ENCODE results near the gene EVL. TPM values are rescaled to one million over a fixed set of nuclear protein-coding genes. Genes with fewer than 3 reads are reported as not detected.

Gene EVL
- total RNA-seq, 1 experiment from 2014 or later: 31.5 TPM

DNA sequence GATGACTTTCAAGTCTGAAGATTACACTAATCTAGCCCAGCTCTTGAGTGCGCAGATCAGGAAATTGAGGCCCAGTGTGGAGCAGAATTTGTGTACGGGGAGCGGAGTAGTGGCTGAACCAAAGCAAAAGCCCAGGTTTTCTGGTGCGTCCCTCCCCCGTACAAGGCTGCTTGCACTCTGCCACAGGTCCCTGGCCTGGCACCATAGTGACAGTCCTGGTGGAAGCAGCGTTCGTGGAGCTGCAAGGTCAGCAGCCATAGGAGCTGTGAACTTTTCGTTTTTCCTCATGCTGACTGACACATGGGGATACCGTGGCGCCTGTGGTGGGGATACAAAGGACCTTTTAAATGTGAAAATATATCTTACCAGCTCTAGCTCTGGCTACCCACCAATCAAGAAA lies 1.7 kb downstream of the EVL start:
- DNase-seq: no peak

DNA sequence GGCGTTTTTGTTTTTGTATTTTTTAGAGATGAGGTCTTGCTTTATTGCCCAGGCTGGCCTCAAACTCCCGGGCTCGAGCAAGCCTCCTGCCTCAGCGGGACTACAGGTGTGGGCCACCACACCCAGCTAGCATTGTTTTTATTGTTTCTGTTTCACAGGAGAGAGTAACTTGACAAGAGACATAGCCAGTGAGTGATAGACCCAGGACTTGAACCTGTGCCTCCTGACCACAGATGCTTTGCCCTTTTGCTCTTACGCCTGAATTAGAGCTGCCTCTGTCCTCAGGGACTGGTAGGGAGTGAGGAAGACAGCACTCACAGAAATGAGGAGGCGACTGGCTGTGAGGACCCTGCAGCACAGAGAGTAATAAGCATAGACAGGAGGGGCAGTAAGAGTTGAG lies 2.3 kb downstream of the EVL start:
- no peak for DNase-seq
- no peaks in the 10 kb centered on the region for H3K27me3 ChIP-seq
- H3K36me3 ChIP-seq: no peaks in the 10 kb centered on the region
- no peak overlapping the region for H3K4me3 ChIP-seq
- peaks cover 9% of the 10 kb centered on the region for H3K4me1 ChIP-seq
- H3K9me3 ChIP-seq (replicated peaks): no peaks in the 10 kb centered on the region
- H3K27ac ChIP-seq: no peak overlapping the region

More for the DNA sequence above, 1.7 kb downstream of the EVL start:
- no peak overlapping the region for H3K4me3 ChIP-seq
- H3K4me1 ChIP-seq: peaks cover 9% of the 10 kb centered on the region
- H3K9me3 ChIP-seq (replicated peaks): no peaks in the 10 kb centered on the region
- H3K27ac ChIP-seq: no peak overlapping the region
- H3K27me3 ChIP-seq: no peaks in the 10 kb centered on the region
- no peaks in the 10 kb centered on the region for H3K36me3 ChIP-seq

DNA sequence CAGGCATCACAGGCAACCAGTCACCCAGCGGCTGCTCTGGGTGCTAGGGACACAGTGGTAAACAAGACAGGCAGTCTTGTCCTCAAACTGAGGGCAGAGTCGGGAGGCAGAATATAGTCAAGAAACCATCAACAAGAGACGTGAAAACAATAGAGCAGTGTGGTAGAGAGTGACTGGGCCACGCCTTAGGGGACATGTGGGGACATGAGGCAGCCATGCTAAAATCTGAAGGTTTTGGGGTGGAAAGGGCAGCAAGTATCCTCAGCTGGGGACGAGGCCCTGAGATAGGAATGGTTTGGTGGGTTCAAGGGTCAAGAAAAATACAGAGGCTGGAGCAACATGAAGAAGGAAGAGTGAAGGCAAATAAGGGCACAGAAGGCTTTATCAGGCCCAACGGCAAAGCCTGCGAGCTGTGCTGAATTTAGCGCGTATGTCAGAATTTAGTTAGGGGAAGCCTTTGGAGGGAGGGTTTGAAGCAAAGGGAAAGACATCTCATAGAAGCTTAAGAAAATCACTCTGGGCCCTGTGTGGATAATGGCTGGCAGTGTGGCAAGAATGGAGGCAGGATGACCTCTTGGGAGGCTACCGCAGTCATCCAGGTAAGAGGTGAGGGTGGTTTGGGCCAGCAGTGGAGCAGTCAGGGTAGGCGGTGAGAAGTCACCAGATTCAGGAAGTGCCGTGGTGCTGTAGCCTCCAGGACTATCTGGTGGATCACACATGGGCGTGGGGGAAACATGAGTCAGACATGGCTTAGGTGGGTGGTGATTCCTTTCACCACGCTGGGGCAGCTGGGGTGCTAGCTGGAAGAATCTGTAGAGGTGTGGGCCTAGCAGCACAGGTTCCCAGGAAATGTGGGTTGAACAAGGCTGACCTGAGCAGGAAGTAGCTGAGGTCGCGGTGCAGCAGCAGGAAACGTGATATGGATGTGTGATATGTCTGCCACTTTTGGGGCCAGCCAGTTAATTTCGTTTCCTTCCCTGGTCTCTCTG lies 3.0 kb downstream of the EVL start:
- Histone ChIP-seq H3K36me3 (no peaks in the 10 kb centered on the region), H3K4me1 (peaks cover 9% of the 10 kb centered on the region), H3K4me3 (no peak overlapping the region), H3K27me3 (no peaks in the 10 kb centered on the region), H3K9me3 (replicated peaks) (no peaks in the 10 kb centered on the region), H3K27ac (peak overlapping the region; percentile 23)
- peak; percentile 47 to 54 for DNase-seq

DNA sequence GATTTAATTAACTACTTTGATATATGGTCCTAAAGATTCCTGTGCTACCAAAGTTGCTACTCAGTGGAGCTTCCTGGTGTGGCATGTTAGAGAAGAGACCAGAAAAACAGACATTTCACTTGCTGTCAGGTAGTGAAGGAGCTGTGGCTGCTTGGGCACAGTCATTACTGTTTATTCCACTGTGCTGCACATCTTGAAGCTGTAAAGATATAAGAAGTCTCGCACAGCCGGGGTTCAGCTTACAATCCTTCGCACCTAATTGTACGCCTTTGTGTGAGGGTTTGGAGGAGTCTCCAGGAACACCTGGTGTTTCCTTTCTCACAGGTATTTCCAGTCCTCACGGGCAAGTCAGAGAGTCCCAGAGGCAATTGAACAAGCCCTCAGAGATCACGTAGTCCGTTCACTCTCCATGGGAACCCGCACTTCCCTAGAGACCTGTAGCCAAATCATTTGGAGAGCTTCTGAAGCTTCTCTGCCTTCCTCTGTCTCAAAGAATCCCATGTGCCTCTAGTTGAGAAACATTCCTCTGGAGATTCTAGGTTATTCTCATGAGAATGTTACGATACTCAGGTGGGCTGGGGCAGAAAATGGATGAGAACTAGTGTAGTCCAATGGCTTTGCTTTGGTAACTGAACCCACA lies 4.1 kb downstream of the EVL start:
- H3K27me3 ChIP-seq: no peaks in the 10 kb centered on the region
- H3K27ac ChIP-seq: peak overlapping the region; percentile 9; the same call in 1 of the 2 replicates
- no peaks in the 10 kb centered on the region for H3K9me3 ChIP-seq (replicated peaks)
- DNase-seq: no peak
- peaks cover 9% of the 10 kb centered on the region for H3K4me1 ChIP-seq
- H3K4me3 ChIP-seq: no peak overlapping the region
- H3K36me3 ChIP-seq: no peaks in the 10 kb centered on the region

DNA sequence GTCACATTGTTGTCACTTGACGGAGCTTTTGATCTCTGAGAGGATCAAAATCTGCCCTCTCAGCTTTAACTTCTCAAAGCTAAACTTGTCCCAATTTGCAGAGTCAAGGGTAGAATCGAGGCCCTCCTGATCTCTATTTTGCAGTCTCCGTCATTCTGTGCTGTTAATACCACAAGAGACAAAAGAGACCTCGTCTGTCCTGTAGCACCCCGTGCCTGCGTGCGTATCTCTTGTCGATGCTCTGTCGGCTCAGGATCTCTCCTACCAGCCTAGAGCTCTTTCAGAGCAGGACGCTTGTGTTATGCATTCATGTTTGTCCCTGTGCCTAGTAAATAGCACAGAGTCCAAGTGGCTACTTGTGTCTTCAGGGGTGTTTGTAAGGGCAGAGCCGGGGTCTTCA lies 5.1 kb downstream of the EVL start:
- Histone ChIP-seq H3K4me3 (no peak overlapping the region), H3K27me3 (no peaks in the 10 kb centered on the region), H3K9me3 (replicated peaks) (no peaks in the 10 kb centered on the region), H3K27ac (no peak overlapping the region), H3K36me3 (no peaks in the 10 kb centered on the region), H3K4me1 (peaks cover 9% of the 10 kb centered on the region)
- no peak for DNase-seq

DNA sequence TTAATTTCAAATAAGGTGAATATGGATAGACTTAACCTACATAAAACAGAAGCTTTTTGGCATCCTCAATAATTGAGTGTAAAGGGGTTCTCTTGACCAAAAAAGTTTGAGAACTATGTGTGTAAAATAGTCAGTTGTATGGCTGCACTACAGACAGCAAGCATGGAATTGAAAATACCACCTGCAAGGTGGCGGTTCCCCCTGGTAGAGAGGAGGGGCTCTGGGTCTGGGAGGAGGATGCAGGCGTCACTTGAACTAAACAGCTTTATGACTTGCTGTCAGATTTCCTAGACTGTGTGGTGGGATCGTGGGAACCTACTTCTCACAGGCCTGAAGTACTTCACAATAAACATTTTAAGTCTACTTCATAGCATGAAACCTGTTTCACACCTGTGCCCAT lies 6.3 kb downstream of the EVL start:
- DNase-seq: no peak
- Histone ChIP-seq H3K4me3 (no peak overlapping the region), H3K36me3 (no peaks in the 10 kb centered on the region), H3K27ac (no peak overlapping the region), H3K9me3 (replicated peaks) (no peaks in the 10 kb centered on the region), H3K27me3 (no peaks in the 10 kb centered on the region), H3K4me1 (peaks cover 9% of the 10 kb centered on the region)

DNA sequence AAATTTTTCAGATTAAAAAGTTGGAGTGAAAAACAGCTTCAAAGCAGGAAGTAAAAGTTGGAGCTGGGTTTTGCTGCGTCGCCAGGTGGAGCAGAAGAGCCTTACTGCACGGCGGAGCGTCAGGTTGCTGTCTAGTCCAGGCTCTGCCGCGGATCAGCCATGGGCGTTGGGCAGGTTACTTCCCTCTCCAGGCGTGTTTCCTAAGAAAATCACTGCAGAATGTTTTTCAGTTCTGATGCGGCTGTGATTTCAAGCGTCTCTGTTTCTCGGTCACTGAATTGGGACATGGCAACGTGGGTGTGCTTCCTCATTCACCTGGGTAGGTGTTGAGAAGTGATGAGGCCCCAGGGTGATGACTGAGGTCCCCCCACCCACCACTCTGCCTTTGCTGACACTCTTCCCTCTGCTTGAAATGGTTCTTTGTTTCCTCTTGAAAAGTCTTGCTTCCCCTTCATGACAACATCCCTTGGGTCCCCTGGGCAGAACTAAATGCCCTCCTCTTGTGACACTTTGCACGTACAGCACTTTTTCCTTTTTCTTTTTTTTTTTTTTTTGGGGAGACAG lies 7.6 kb downstream of the EVL start:
- peaks cover 9% of the 10 kb centered on the region for H3K4me1 ChIP-seq
- H3K4me3 ChIP-seq: no peak overlapping the region
- DNase-seq: no peak
- no peak overlapping the region for H3K27ac ChIP-seq
- H3K27me3 ChIP-seq: no peaks in the 10 kb centered on the region
- H3K9me3 ChIP-seq (replicated peaks): no peaks in the 10 kb centered on the region
- no peaks in the 10 kb centered on the region for H3K36me3 ChIP-seq

DNA sequence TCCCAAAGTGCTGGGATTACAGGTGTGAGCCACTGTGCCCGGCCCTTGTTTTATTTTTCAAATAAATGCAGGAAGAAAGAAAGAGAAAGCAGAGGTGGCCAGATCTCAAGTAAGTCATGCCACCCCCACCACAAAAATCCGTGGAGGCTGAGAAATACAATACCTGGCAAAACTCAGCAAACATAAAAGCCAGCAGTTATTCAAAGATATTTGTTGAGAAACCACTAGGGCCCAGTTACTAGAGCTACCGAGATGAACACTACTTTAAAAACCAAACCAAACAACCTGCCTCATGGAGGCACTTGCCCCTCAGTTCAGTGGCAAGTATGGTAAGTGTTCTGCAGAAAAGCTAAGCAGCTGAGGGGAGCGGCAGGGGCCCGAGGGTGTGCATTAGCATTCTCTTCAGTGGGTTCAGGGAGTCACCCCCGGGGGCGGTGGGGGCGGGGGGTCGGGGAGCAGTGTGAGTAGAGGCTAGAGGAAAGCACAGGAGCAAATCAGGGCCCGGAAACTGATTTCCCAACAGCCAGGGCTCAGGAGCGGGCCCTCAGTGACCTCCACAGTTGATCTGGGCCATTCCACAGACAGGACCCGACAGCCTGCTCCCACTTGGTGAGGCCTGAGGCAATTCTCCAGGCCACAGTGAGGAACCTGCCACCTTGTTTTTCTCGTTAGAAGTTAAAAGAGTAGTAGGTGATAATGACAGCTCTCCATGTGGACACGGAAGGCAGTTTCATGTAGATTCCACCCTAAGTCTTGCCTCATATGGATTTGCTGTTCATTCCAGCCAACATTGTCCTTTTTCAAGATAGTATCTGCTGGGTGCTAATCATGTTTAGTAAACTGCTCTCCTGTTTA lies 8.6 kb downstream of the EVL start:
- Histone ChIP-seq H3K4me3 (no peak overlapping the region), H3K27ac (no peak overlapping the region)
- no peak for DNase-seq

DNA sequence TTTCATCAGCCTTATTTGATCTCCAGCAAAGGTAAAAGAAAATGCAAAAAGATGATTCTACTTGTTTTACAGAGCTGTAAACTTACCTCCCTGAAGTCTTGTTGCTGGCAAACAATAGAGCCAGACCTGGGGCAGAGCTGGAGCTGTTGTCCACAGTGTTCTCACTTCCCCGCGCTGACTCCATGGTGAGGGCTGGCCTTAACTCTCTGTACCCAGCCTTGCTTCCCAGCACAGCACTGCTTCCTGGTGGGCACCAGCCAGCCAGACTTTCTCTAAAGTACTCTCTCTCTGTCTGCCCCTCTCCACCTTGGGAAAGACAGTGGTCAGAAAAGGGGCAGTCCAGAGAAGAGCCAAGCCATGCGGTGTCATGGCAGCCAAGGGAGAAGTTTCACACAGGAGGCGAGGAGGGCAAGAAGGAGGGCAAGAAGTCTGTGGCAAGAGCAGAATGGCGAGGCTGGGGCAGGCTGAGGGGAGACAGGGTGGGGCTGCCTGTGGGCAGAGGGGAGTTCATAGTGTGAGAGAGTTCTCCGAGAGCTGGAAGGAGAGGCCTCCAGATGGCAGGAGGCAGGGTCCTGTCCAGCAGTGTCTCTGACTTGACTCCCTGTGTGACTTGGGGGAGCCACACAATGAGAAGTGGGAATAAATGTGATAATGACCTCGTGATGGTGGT lies 9.3 kb downstream of the EVL start:
- Histone ChIP-seq H3K36me3 (no peaks in the 10 kb centered on the region), H3K4me3 (no peak overlapping the region), H3K4me1 (peaks cover 11% of the 10 kb centered on the region), H3K27me3 (no peaks in the 10 kb centered on the region), H3K9me3 (replicated peaks) (no peaks in the 10 kb centered on the region), H3K27ac (no peak overlapping the region)
- DNase-seq: no peak

More for the DNA sequence above, 8.6 kb downstream of the EVL start:
- Histone ChIP-seq H3K9me3 (replicated peaks) (no peaks in the 10 kb centered on the region), H3K27me3 (no peaks in the 10 kb centered on the region), H3K36me3 (no peaks in the 10 kb centered on the region), H3K4me1 (peaks cover 4% of the 10 kb centered on the region)

DNA sequence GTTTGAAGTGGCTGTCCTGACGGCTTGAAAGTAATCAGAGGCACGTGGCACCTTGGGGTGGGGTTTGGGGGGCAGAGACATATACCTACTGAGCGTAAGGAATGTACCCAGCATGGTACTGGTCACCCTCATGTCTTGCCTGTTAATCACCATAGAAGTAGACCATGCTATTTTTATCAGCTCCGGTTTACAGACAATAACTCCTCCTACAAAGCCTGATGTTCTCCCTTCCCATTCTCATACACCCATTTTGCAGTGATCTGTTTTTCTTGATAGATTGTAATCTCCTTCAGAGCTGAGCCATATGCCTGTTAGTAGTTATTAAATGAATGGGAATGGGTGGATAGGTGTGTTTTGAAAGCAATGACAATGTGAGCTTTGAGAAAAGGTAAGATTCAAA lies 10.5 kb downstream of the EVL start:
- peaks cover 12% of the 10 kb centered on the region for H3K4me1 ChIP-seq
- H3K4me3 ChIP-seq: no peak overlapping the region
- no peaks in the 10 kb centered on the region for H3K9me3 ChIP-seq (replicated peaks)
- DNase-seq: no peak
- no peak overlapping the region for H3K27ac ChIP-seq
- H3K36me3 ChIP-seq: no peaks in the 10 kb centered on the region
- no peaks in the 10 kb centered on the region for H3K27me3 ChIP-seq

DNA sequence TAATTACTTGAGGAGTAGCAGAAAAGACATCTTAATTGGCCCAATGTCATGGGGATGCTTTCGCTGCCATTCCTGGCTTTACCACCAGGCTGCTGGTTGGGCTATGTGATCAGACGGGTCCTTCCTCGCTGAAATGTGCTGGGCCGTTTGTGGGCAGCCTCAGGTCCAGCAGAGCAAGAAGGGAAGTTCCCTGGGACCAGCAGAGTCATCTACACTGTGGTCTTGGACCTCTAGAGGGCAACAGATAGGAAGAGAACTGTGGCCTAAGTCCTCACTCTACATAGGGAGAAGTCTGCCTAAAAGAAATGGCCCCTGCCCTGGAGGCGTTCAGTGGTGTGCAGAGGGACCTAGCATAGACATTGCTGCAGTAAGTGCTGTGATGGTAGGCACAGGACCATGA lies 10.9 kb downstream of the EVL start:
- H3K9me3 ChIP-seq (replicated peaks): no peaks in the 10 kb centered on the region
- H3K4me1 ChIP-seq: peaks cover 12% of the 10 kb centered on the region
- DNase-seq: no peak
- no peak overlapping the region for H3K27ac ChIP-seq
- no peak overlapping the region for H3K4me3 ChIP-seq
- H3K36me3 ChIP-seq: no peaks in the 10 kb centered on the region
- H3K27me3 ChIP-seq: no peaks in the 10 kb centered on the region

DNA sequence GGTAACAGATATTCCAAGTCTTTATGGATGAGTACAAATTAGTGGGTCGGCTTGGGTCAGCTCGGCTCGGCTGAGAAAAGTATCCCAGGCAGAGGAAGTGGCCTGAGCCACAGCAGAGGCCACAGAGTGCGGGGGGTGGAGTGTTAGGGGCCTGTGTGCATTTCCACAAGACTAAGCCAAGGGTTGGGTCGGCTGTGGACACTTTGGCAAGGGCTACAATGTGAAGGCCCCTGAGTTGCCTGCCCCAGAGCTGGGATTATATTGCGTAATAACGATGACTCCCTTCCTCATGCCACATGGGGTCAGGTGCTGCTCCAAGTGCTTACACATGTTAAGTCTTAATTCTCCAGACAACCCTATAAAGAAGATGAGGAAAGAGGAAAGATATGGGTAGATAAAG lies 11.4 kb downstream of the EVL start:
- Histone ChIP-seq H3K4me3 (no peak overlapping the region), H3K9me3 (replicated peaks) (no peaks in the 10 kb centered on the region), H3K36me3 (no peaks in the 10 kb centered on the region), H3K4me1 (peaks cover 12% of the 10 kb centered on the region), H3K27me3 (no peaks in the 10 kb centered on the region), H3K27ac (no peak overlapping the region)
- no peak for DNase-seq

DNA sequence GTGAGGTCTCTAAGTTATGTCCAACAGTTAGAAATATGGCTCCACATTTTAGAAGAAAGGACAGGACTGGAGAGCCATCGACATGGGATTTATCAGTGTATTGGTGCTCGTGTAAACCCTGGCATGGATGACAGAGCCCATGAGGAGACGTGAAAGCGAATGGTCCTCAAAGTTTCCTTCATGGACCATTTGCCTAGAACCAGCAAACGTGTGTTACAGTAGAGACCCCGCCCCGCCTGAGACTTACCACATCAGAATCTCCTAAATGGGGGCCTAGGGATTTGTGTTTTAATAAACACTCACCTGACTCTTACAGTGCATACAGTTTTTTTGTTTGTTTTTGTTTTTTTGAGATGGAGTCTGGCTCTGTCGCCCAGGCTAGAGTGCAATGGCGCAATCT lies 12.2 kb downstream of the EVL start:
- H3K4me3 ChIP-seq: no peak overlapping the region
- no peaks in the 10 kb centered on the region for H3K36me3 ChIP-seq
- no peak overlapping the region for H3K27ac ChIP-seq
- no peak for DNase-seq
- H3K4me1 ChIP-seq: peaks cover 12% of the 10 kb centered on the region
- no peaks in the 10 kb centered on the region for H3K9me3 ChIP-seq (replicated peaks)
- H3K27me3 ChIP-seq: no peaks in the 10 kb centered on the region

DNA sequence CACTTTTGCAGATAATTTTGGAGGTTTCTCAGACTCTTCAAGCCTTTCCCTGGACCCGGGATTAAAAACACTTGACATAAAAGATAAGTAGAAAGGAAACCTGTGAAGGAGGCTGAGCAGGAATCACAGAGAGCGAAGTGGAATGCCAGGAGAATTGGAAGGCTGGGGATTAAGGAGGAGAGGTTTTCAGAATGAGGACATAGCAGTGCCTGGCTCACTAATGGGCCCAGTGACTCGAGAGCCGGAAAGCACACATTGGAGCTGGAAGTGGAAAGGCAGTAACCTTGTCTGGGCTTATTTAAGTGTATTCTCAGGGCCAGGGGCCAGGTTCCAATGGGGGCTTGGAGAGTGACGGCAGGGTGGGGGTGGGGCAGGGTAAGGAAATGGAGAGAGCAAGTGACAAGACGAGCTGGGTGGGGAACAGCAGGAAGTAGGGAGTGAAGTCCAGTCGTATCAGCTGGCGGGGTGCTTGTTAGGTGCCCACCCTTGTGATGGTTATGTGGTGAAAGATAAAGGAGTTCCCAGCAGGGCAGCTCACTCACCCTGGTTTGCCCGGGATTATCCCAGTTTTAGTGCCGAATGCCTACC lies 13.1 kb downstream of the EVL start:
- Histone ChIP-seq H3K9me3 (replicated peaks) (no peaks in the 10 kb centered on the region), H3K4me1 (peaks cover 12% of the 10 kb centered on the region), H3K27ac (no peak overlapping the region; the same call in 1 of the 2 replicates), H3K4me3 (no peak overlapping the region), H3K36me3 (no peaks in the 10 kb centered on the region), H3K27me3 (no peaks in the 10 kb centered on the region)
- DNase-seq: no peak
